Activated T-helper 9 cell treated with anti-CD3 and anti-CD28 coated beads, Interleukin-2, amount 50 U/mL, for 16 hours (primary cell): Measurements from ENCODE around the gene TJP2.

Source experiments
- DNase-seq: peaks from one replicate; pipeline ENCODE4 v3.0.0-alpha.2; 2020; ENCODE audit warnings: low read depth

The TJP2 gene

DNA sequence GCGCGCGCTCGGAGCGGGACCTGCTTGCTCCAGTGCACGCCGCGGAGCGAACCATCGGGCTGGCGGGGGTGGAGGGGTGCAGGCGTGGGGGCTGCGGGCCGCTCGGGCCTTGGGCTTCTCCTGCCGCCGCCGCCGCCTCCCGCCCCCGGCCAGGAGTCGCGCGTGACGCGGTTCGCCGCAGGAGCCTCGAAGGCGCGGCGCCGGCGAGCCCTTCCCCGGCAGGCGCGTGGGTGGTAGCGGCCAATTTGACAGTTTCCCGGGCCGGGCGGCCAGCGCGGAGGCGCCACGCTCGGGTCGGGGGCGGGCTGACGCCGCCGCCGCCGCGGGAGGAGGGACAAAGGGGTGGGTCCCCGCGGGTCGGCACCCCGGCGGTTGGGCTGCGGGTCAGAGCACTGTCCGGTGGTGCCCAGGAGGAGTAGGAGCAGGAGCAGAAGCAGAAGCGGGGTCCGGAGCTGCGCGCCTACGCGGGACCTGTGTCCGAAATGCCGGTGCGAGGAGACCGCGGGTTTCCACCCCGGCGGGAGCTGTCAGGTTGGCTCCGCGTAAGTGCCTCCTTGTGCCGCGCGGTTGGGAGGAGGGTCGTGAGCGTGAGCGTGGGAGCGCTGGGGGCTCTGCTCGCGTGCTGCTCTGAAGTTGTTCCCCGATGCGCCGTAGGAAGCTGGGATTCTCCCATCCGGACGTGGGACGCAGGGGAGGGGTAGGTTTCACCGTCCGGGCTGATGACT, at the start of gene TJP2:
TSS of gene TJP2 (plus strand) at position 387 of the 725 bp plus-strand sequence. CDS start at position 483, 96 bp downstream.
- DNase-seq = peak; percentile 30

DNA sequence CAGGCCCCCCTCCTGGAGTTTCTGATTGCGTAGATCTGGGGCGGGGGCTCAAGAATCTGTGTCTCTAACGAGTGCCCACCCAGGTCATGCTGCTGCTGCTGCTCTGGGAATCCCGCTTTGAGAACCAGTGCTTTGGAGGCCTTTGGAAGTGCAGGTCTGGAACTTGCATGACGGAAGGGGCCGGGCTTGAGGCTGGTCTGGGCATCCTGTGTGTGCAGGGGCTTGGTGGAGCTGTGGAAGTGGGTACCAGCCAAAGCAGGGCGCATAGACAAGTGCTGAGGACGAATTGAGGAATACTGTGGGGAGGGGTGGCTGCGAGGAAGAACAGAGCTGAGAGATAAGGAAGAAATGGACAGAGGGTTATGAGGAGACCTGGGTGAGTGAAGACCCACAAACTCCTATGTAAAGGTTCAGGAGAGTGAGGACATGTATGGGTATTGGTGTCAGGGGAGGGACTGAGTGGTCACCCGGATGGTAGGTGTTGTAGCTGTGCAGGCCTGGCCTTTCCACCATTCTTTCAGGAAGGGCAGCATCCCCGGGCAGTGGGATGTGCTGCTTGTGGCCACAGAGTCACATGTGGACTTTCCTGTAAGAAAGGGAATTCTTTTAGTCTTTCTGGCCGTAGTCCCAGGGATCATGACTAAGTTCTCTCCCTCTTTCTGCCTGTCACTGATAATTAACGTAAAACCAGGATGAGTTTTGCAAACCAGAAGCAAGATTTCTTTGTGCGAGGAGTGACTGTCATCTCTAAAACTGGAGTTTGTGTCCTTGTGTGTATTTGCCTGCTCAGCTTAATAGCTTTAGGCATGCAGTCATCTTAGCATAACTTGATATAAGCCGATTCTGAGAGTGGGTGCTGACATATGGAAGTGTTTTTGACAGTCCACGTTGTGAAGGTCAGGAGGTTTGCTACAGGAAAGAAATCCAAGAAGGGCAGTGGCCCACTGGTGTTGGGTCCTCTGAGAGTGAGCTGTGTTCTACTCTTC, 43.3 kb upstream of the TJP2 start:
- no peak for DNase-seq

DNA sequence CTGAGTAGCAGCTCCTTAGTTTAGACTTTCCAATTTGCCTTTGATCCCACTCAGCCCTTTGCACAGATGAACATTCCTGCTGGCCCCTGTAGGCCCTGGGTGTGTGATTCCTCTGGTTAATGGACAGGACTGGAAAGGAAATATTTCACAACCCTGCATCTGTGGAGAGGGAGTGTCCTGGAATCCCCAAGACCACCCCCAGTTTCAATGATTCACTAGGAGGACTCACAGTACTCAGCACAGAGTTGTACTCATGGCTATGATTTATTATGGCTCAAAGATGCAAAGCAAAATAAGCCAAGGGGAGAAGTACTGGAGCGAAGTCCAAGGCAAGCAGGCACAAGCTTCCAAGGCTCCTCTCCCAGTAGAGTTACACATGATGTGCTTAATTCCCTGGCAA, 42.4 kb upstream of the TJP2 start:
- DNase-seq = no peak

DNA sequence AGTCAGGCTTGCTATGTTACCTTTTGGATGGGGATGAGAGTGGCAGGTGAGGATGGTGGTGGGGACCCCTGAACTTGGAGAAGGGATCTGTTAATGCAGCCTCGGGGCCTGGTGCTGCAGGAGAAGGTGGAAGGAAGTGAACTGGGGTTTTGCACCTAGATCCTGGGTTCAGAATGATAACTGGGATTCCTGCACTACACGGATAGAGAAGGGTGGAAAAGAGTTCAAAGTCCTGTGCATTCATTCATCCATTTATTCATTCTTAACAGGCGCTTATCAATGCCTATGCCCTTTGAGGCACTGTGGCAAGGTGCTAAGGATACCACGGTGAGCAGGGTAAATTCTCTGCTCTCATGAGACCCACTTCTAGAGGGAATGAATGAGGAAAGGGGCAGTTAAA, 41.7 kb upstream of the TJP2 start:
- DNase-seq = no peak

DNA sequence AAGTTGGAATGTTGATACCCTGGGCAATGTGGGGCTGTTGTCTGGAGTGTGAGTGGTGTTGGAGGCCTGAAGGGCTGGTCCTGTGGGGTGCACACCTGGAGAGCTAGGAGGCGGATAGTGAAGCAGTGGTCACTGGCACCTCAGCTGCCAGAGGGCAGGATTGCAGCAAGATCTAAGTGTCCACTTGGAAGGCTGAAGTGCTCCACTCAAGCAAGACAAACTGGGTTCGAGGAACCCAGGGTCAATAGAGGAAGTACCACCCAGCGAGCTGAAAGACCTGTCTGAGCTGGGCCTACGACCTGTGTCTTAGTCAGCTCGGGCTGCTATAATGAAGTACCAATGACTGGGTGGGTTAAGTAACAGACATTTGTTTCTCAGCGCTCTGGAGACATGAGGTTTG, 39.7 kb upstream of the TJP2 start:
- DNase-seq = no peak

DNA sequence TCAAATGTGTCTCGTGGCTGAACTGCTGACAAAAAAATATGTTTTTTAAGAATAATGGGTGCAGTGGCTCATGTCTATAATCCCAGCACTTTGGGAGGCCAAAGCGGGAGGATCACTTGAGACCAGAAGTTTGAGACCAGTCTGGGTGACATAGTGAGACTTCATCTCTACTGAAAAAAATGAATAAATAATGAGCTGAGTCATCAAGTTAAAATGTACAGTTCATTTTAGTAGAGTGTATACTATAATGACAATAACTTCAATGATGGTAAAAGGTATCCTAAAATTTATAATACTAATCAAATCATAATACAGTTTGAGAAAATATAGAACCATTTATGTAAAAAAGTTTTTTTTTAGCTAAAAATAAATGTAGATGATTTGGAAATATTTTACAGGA, 37.9 kb upstream of the TJP2 start:
- DNase-seq = no peak

DNA sequence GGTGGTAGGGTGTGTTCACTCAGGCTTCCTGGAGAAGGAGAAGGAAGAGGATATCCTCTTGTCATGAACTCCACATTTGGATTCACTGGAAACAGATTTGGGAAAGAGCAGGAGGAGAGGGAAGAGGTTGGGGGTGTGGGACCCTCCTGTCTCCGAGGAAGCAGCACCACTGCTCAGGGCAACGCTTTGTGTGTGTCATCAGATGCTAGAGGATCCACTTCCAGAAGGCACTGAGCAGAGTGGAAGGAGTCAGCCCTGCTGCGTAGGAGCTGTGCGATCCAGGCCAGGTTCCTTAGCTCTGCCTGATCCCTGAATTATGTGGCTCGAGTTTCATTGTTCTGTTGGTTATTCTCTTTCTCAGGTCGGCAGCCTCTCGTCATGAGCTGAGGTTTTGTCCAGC, 37.3 kb upstream of the TJP2 start:
- DNase-seq = no peak

DNA sequence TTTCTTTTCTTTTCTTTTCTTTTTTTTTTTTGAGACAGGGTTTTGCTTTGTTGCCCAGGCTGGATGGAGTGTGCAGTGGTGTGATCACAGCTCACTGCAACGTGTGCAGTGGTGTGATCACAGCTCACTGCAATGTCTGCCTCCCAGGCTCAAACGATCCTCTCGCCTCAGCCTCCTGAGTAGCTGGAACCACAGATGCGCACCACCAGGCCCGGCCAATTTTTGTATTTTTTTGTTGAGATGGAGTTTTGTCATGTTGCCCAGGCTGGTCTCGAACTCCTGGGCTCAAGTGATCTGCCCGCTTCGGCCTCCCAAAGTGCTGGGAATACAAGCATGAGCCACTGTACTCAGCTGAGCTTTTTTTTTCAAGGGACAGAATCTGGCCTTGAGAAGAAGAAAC, 36.8 kb upstream of the TJP2 start:
- no peak for DNase-seq

DNA sequence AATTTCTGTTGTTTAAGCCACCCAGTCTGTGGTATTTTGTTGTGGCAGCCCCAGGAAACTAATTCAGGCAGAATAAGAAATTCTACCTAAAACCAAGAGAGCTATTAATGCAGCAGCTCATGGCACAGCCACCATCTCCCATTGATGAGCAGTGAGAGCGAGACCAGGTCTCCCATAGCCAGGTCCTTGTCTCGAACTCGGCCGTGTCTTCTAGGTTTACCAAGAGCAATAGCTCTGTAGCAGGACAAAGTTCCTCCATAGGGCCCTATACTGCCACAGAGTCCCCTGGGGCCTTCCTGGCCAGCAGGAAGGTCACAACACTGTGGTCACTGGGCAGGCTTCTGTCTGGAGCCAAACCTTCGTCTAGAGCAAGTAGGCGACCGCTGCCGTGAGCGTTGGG, 34.5 kb upstream of the TJP2 start:
- DNase-seq = no peak

DNA sequence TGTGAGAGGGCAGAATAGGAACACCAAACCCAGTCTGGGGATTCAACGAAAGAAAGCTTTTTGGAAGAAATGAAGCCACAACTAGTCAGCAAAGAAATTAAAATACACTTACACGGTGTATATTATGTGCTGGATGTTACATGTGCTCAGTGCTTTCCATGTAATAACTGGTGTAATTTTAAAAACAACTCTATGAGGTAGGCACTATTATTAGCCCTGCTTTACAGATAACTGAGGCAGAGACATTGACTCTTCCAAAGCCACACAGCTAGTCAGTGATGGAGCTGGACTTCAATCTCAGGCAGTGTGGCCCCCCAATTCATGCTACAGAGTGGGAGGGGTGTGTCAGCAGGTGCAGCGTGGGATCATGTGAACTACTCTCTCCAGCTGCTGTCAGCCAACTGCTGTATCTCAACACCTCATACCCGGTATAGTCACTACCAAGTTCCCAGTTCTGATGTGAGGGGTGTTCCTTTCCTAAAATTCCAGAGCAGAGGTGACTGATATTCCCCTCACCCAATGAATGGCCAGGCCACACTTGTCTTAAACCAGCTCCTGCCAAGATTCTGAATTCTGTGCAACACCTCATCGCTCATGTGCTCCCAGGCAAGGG, 33.8 kb upstream of the TJP2 start:
- DNase-seq = no peak

DNA sequence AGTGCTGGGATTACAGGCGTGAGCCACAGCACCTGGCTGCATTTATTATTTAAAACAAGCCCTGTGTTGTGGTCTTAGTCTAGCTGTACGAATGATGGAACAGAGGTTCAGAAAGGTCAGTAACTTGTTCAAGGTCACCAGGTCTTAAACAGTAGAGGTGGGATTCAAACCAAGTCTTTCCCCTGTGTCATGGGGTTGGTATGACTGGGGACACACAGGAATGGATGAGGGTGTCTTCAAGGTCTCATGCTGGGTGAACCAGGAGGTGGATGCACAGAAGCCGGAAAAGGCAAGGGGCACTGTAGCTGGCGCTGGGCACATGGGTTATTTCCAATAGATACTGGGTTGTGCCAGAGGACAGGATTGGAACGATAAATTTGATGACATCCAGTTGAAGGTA, 32.2 kb upstream of the TJP2 start:
- no peak for DNase-seq

DNA sequence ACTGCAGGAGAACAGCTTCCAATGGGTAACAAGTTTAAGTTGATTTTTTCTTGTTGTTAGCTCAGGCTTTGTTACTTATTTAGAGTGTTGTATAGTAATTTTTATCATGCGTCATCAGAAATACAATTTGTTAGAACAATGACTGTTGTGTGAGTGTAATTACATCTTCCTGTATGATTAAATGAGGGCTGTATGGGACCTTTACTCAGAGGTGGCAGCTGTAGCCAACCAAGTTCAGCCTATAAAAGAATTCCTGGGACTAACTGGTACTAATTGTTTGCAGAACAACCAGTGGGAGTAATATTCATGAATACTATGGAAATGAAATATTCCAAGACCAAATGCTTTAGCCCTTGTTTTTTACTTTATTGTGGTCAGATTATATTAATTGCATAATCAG, 30.8 kb upstream of the TJP2 start:
- no peak for DNase-seq

DNA sequence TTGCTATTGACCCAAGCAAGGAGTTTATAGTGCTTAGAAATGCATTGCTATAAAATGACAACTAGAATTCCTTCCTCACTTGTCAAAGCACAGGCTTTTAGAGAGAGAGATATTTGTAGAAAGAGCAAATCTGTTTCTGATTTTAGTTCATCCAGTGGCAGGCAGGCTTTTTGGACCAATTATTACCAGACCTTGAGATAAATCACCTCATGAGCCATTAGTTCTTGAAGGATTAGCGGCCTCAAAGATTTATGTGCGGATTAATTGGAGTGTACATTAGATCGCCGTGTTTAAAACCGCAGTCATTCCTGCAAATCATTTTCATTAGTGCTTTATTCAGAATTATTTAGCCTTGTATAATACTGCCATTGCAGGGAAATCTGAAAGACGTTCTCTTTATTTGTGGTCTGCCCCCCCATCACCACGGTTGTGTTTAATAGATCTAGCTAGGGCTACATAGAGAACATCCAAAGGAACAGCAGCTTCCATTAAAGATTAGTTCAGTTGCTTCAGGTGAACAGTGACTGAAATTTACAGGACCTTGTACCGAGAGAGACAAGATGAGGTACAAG, 28.8 kb upstream of the TJP2 start:
- DNase-seq = no peak

DNA sequence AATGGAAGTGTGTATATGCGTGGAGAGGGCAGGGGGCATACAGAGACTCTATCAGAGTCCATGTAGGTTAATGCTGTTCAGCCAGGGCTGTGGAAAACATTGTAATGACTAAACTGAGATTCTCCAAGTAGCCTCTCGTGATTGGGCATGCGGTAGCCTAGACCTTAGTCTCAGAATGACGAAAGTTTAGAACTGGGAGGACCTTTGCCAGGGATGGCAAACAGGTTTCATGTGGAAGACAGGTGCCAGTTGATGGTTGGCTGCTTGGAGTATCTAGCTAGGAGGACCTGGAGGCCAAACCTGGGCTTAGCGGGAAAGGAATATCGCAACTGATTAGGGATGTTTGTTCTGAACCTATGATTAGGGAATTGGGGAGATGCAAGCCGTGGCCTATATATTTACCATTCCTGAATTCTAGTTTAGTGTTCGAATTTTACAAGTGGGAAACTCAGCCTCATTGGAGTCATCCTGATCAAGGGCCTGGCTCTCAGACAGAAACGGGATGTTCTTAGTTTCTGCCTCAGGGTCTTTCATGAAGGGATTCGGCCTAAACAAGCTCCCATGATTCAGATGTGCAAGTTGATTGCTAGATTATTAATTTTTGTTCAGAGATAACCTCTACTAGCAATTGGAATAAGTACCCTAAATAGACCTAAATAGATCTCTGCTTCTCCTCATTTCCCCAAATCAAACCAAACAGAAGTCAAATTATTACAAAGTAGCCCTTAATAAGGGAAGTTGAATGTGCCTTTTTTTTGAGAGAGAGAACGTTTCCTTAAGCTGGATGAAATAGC, 26.8 kb upstream of the TJP2 start:
- DNase-seq = no peak

DNA sequence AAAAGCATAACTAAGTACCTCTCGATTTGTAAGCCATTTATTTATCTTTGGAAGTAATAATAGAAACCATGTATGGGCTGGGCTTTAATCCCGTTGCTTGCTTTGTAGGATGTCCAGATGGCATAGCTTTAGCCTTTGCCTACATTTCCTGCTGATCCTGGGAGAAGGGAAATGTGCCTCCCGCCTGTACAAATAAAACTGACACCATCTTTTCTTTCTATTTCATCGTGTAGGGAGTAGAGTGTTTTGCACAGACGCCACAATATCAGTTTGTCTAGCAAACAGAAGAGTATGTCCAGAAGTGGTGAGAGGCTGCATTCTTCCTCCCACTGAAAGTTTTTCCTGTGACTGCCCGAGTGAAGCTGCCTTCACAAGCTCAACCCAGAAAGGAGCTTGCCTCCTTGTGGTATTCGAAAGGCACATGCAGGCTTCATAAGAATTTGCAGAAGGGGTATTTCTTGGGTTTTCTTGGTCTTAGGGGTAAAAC, 24.7 kb upstream of the TJP2 start:
- DNase-seq = no peak

DNA sequence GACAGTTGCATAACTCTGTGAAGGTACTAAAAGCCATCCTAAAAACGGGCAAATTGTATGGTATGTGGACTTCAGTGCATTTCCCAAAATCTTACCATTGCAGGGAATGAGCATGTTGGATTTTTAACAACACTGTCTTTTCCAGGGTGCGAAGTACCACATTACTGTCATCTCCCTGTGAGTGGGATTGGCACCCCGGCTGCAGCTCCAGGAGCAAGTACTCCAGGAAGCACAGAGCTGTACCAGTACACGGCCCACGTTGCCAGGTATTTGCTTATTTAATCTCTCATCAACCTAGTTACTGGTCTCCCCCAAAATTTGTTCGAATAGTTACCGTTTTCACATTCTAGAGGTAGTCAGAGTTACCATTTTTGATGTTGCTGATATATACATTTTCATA, 22.6 kb upstream of the TJP2 start:
- no peak for DNase-seq

DNA sequence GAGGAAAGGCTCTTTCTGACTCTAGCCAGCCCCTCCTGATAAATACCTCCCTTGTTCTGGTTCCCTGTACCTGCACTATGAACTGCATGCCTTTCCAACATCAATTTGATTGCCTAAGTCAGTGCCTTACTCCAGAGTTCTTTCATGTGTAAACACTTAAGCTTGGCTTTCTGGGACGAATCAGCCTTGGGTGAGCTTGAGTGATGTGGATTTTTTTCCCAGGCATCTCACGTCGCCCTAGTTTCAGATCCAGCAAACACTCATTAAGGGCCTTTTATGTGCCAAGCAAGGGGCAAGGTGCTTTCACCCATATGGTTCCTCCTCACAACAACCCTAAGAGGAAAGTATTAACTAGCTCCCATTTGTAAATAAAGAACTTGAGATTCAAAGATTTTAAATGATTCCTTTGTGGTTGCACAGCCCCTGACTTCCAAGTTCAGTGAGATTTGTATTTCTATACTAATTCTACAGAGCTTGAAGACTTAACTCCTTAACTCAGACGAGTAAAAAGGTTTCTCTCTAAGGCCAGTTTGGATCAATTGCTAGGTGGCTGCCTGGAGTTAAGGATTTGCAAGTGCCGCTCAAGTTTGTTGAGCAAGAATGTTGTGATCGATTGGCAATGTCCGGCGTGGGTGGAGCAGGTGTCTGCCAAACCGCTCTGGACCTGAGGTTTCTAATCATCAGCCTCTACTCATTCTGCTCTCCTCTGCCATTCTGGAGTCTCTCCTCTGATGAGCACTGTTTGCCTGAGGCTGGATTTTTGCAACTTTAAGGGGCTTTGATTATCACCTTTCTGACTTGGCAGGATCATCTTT, 20.2 kb upstream of the TJP2 start:
- DNase-seq = no peak

DNA sequence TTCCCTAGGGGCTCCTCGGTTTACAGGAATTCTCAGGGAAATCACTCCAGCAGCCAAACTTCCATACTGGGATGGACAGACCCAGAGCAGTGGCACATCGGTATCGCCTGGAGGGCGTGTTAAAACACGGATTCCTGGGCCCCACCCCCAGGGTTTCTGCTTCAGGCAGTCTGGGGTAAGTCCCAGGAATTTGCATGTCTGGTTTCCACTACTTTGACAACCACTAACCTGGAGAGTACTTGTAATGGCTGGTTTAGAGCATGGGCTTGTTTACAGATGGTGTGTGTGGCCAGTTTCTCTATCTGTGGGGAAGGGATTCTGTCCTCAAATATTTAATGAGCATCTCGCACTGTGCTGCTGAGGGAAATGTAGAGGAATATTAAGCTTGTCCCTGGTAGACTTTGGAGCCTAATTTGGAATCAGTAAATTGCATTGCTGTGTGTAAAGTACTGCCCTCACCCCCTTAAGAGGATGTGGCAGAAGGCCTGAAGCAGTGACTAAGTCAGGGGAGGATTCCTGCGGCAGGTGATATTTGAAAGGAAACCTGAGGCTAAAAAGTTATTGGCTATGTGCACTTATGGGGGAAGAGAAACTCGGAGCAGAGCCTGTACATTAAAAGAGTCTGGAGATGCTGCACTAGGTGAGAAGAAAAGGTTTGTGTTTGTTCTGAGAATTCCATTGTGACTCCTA, 18.6 kb upstream of the TJP2 start:
- no peak for DNase-seq

DNA sequence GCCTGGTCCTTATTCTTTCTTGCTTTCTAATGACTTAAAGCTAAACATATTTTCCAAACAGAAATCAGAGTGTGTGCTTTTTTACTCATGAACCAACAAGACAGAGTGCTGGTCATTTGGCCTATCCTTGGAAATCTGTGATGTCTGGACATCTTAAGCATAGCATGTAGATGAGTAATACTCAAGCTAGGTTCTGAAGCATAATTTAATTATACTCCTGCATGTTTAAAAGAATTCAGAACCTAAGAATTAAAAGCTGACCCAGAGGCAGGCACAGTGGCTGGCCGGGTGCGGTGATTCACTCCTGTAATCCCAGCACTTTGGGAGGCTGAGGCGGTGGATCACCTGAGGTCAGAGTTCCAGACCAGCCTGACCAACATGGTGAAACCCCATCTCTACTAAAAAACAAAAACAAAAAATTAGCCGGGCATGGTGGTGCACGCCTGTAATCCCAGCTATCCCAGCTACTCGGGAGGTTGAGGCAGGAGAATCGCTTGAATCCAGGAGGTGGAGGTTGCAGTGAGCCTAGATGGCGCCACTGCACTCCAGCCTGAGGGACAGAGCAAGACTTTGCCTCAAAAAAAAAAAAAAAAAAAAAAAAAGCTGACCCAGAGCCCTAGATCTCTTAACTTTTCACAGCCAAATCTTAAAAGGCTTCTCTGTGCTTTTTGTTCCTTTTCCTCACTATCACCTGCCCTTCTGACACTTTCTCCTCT, 16.2 kb upstream of the TJP2 start:
- DNase-seq = no peak
